ENCODE results near the gene SLC25A41.

- TF ChIP-seq TP53 (CRISPR knock-in tag; conservative IDR thresholded peaks at IDR 0.05) (no peak), GMEB1 (CRISPR knock-in tag; IDR thresholded peaks at IDR 0.05; ENCODE audit: borderline replicate concordance) (no peak), USF2 (IDR thresholded peaks at IDR 0.05; ENCODE audit: low read depth, low read length) (no peak), USF2 (CRISPR knock-in tag; IDR thresholded peaks at IDR 0.05; ENCODE audit: borderline replicate concordance) (no peak)
These were observed 49.2 kb downstream of the SLC25A41 start for GRCh38 chr19:6384381-6384780.

All from HepG2 (cell line).